Activated naive CD8-positive, alpha-beta T cell treated with anti-CD3 and anti-CD28 coated beads, Interleukin-2, amount 50 U/mL, for 24 hours (primary cell): Measurements from ENCODE around the gene KIF26B.

ENCODE experiments used
- ATAC-seq: fragments of 150-1000 bp; cut with Tn5 transposase; one replicate; pipeline ENCODE4 v1.10.0; 2021
- DNase-seq: peaks from one replicate; pipeline ENCODE4 v3.0.0; 2021
- H3K27ac Mint-ChIP-seq: one replicate; pipeline ENCODE4 v1.8.0; 2021; ENCODE audit warnings: mild to moderate bottlenecking, mixed read lengths
- H3K27me3 Mint-ChIP-seq: one replicate; pipeline ENCODE4 v1.8.0; 2021; ENCODE audit warnings: mixed read lengths
- H3K36me3 Mint-ChIP-seq: one replicate; pipeline ENCODE4 v1.8.0; 2021; ENCODE audit warnings: low read depth, mixed read lengths
- H3K4me1 Mint-ChIP-seq: one replicate; pipeline ENCODE4 v1.8.0; 2021; ENCODE audit warnings: mixed read lengths
- H3K4me3 Mint-ChIP-seq: one replicate; pipeline ENCODE4 v1.8.0; 2021; ENCODE audit warnings: mild to moderate bottlenecking, moderate library complexity, mixed read lengths
- H3K9me3 Mint-ChIP-seq: one replicate; pipeline ENCODE4 v1.8.0; 2021; ENCODE audit warnings: mixed read lengths

Gene KIF26B

GRCh38 chr1:245173446-245174211 is 18.8 kb downstream of the KIF26B start:
- Mint-ChIP-seq H3K4me1 (no peaks in the 10 kb centered on the region), H3K9me3 (no peaks in the 10 kb centered on the region), H3K36me3 (no peaks in the 10 kb centered on the region), H3K4me3 (no peak overlapping the region), H3K27me3 (peaks cover 18% of the 10 kb centered on the region), H3K27ac (no peak overlapping the region)
- ATAC-seq (no peak), DNase-seq (no peak)

- Mint-ChIP-seq H3K36me3 (no peaks in the 10 kb centered on the region), H3K27ac (no peak overlapping the region), H3K9me3 (no peaks in the 10 kb centered on the region), H3K4me3 (no peak overlapping the region), H3K27me3 (peaks cover 5% of the 10 kb centered on the region), H3K4me1 (no peaks in the 10 kb centered on the region)
- ATAC-seq = no peak
- DNase-seq = no peak
These were observed 22.5 kb downstream of the KIF26B start for GRCh38 chr1:245177071-245177900.

- no peak overlapping the region for H3K4me3 Mint-ChIP-seq
- H3K36me3 Mint-ChIP-seq = no peaks in the 10 kb centered on the region
- no peak overlapping the region for H3K27ac Mint-ChIP-seq
- ATAC-seq = no peak
- DNase-seq = no peak
- H3K4me1 Mint-ChIP-seq = no peaks in the 10 kb centered on the region
- no peaks in the 10 kb centered on the region for H3K9me3 Mint-ChIP-seq
- H3K27me3 Mint-ChIP-seq = peaks cover 5% of the 10 kb centered on the region
These were observed 24.9 kb downstream of the KIF26B start for GRCh38 chr1:245179706-245180105.

GRCh38 chr1:245180496-245181157 is 25.8 kb downstream of the KIF26B start:
- H3K4me3 Mint-ChIP-seq = no peak overlapping the region
- H3K4me1 Mint-ChIP-seq = no peaks in the 10 kb centered on the region
- no peak overlapping the region for H3K27ac Mint-ChIP-seq
- peaks cover 2% of the 10 kb centered on the region for H3K27me3 Mint-ChIP-seq
- H3K9me3 Mint-ChIP-seq = no peaks in the 10 kb centered on the region
- ATAC-seq (no peak), DNase-seq (no peak)
- no peaks in the 10 kb centered on the region for H3K36me3 Mint-ChIP-seq

- DNase-seq (no peak), ATAC-seq (no peak)
- no peaks in the 10 kb centered on the region for H3K36me3 Mint-ChIP-seq
- H3K27me3 Mint-ChIP-seq = peaks cover 2% of the 10 kb centered on the region
- no peak overlapping the region for H3K27ac Mint-ChIP-seq
- no peaks in the 10 kb centered on the region for H3K4me1 Mint-ChIP-seq
- no peaks in the 10 kb centered on the region for H3K9me3 Mint-ChIP-seq
- H3K4me3 Mint-ChIP-seq = no peak overlapping the region
These were observed 26.4 kb downstream of the KIF26B start for GRCh38 chr1:245181158-245181517.

GRCh38 chr1:245182028-245182427 is 27.2 kb downstream of the KIF26B start:
- no peaks in the 10 kb centered on the region for H3K9me3 Mint-ChIP-seq
- ATAC-seq = no peak
- no peak overlapping the region for H3K4me3 Mint-ChIP-seq
- no peaks in the 10 kb centered on the region for H3K36me3 Mint-ChIP-seq
- H3K4me1 Mint-ChIP-seq = no peaks in the 10 kb centered on the region
- DNase-seq = no peak
- H3K27ac Mint-ChIP-seq = no peak overlapping the region
- H3K27me3 Mint-ChIP-seq = peaks cover 2% of the 10 kb centered on the region

- Mint-ChIP-seq H3K4me3 (no peak overlapping the region), H3K9me3 (no peaks in the 10 kb centered on the region), H3K27ac (no peak overlapping the region), H3K4me1 (no peaks in the 10 kb centered on the region), H3K27me3 (peaks cover 6% of the 10 kb centered on the region), H3K36me3 (no peaks in the 10 kb centered on the region)
- ATAC-seq = no peak
- no peak for DNase-seq
These were observed 28.6 kb downstream of the KIF26B start for GRCh38 chr1:245183429-245183828.

- no peak for ATAC-seq
- Mint-ChIP-seq H3K27ac (no peak overlapping the region), H3K4me1 (no peaks in the 10 kb centered on the region), H3K9me3 (no peaks in the 10 kb centered on the region), H3K27me3 (peaks cover 8% of the 10 kb centered on the region), H3K4me3 (no peak overlapping the region), H3K36me3 (no peaks in the 10 kb centered on the region)
- DNase-seq = no peak
These were observed 30.0 kb downstream of the KIF26B start for GRCh38 chr1:245184779-245185178.

- no peaks in the 10 kb centered on the region for H3K9me3 Mint-ChIP-seq
- peaks cover 6% of the 10 kb centered on the region for H3K27me3 Mint-ChIP-seq
- no peak for DNase-seq
- no peaks in the 10 kb centered on the region for H3K36me3 Mint-ChIP-seq
- no peak overlapping the region for H3K4me3 Mint-ChIP-seq
- no peak for ATAC-seq
- H3K27ac Mint-ChIP-seq = no peak overlapping the region
- H3K4me1 Mint-ChIP-seq = no peaks in the 10 kb centered on the region
These were observed 33.6 kb downstream of the KIF26B start for GRCh38 chr1:245188403-245188802.

GRCh38 chr1:245195398-245195797 is 40.6 kb downstream of the KIF26B start:
- ATAC-seq (no peak), DNase-seq (no peak)
- Mint-ChIP-seq H3K4me3 (no peak overlapping the region), H3K36me3 (no peaks in the 10 kb centered on the region), H3K4me1 (peaks cover 3% of the 10 kb centered on the region), H3K27me3 (peaks cover 16% of the 10 kb centered on the region), H3K9me3 (no peaks in the 10 kb centered on the region), H3K27ac (no peak overlapping the region)

- Mint-ChIP-seq H3K27ac (no peak overlapping the region), H3K27me3 (peaks cover 16% of the 10 kb centered on the region), H3K4me1 (peaks cover 3% of the 10 kb centered on the region), H3K9me3 (no peaks in the 10 kb centered on the region), H3K4me3 (no peak overlapping the region), H3K36me3 (no peaks in the 10 kb centered on the region)
- ATAC-seq (no peak), DNase-seq (no peak)
These were observed 42.3 kb downstream of the KIF26B start for GRCh38 chr1:245197121-245197520.

- H3K4me3 Mint-ChIP-seq = no peak overlapping the region
- ATAC-seq (no peak), DNase-seq (no peak)
- H3K4me1 Mint-ChIP-seq = peaks cover 3% of the 10 kb centered on the region
- H3K27ac Mint-ChIP-seq = no peak overlapping the region
- H3K9me3 Mint-ChIP-seq = no peaks in the 10 kb centered on the region
- no peaks in the 10 kb centered on the region for H3K36me3 Mint-ChIP-seq
- H3K27me3 Mint-ChIP-seq = peaks cover 16% of the 10 kb centered on the region
These were observed 43.2 kb downstream of the KIF26B start for GRCh38 chr1:245197911-245198379.

GRCh38 chr1:245198748-245199516 is 44.1 kb downstream of the KIF26B start:
- H3K9me3 Mint-ChIP-seq = no peaks in the 10 kb centered on the region
- peaks cover 3% of the 10 kb centered on the region for H3K4me1 Mint-ChIP-seq
- no peak overlapping the region for H3K4me3 Mint-ChIP-seq
- no peak for ATAC-seq
- no peak for DNase-seq
- no peaks in the 10 kb centered on the region for H3K36me3 Mint-ChIP-seq
- H3K27ac Mint-ChIP-seq = no peak overlapping the region
- H3K27me3 Mint-ChIP-seq = peaks cover 16% of the 10 kb centered on the region

- H3K36me3 Mint-ChIP-seq = no peaks in the 10 kb centered on the region
- H3K9me3 Mint-ChIP-seq = no peaks in the 10 kb centered on the region
- H3K27ac Mint-ChIP-seq = no peak overlapping the region
- ATAC-seq = no peak
- H3K27me3 Mint-ChIP-seq = peaks cover 16% of the 10 kb centered on the region
- H3K4me1 Mint-ChIP-seq = peaks cover 3% of the 10 kb centered on the region
- DNase-seq = no peak
- no peak overlapping the region for H3K4me3 Mint-ChIP-seq
These were observed 45.4 kb downstream of the KIF26B start for GRCh38 chr1:245200146-245200545.
